Brain microvascular endothelial cell (primary cell): Measurements from ENCODE around the gene ROM1.

Source experiments
- DNase-seq: peaks from one replicate; pipeline ENCODE4 v3.0.0-alpha.2; 2020
- H3K27ac ChIP-seq: fragments of 250-450 bp; sonication (Bioruptor Pico); 2 replicates; pipeline ENCODE4 v1.5.1; 2020; ENCODE audit warnings: mild to moderate bottlenecking, moderate library complexity
- H3K27me3 ChIP-seq: fragments of 250-450 bp; sonication (Bioruptor Pico); replicated peaks from 2 replicates; pipeline ENCODE4 v1.5.1; 2020; ENCODE audit warnings: mild to moderate bottlenecking
- H3K36me3 ChIP-seq: fragments of 250-450 bp; sonication (Bioruptor Pico); replicated peaks from 2 replicates; pipeline ENCODE4 v1.5.1; 2020; ENCODE audit warnings: mild to moderate bottlenecking
- H3K4me3 ChIP-seq: 2 replicates; pipeline ENCODE4 v1.5.1; 2011; ENCODE audit warnings: low read depth, mild to moderate bottlenecking, control low read depth, low read length, moderate library complexity
- in situ Hi-C: cut with HindIII; loops from 2 replicates; pipeline ENCODE4 v1.10.0; 2017; ENCODE audit warnings: low sequenced_read_pairs, low pct_ligation_motif_present
- TF ChIP-seq, protein P1 (sequence below): IDR thresholded peaks from 2 replicates; pipeline ENCODE4 v1.5.1; 2011; ENCODE audit warnings: low read depth, mild to moderate bottlenecking, moderate library complexity, low read length, control low read depth, inconsistent platforms; ENCODE audit errors: missing control alignments

Gene ROM1

DNA sequence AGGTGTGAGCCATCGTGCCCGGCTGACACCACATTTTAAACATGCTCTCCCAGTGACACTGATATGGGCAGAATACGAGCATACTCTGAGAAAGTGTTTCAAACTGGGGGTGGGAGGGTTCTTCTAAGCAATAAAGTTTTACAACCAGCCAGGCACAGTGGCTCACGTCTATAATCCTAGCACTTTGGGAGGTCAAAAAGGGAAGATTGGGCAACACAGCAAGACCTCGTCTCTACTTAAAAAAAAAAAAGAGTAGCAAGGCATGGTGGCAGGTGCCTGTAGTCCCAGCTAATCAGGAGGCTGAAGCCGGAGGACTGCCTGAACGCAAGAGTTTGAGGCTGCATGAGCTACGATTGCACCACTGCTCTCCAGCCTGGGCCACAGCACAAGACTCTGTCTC, 31.2 kb downstream of the ROM1 start:
- no peak overlapping the region for H3K27ac ChIP-seq
- no peak overlapping the region for H3K4me3 ChIP-seq
- DNase-seq, result no peak
- H3K27me3 ChIP-seq, result no peaks in the 10 kb centered on the region
- peaks cover 40% of the 10 kb centered on the region for H3K36me3 ChIP-seq
- TF ChIP-seq, protein P1, sequence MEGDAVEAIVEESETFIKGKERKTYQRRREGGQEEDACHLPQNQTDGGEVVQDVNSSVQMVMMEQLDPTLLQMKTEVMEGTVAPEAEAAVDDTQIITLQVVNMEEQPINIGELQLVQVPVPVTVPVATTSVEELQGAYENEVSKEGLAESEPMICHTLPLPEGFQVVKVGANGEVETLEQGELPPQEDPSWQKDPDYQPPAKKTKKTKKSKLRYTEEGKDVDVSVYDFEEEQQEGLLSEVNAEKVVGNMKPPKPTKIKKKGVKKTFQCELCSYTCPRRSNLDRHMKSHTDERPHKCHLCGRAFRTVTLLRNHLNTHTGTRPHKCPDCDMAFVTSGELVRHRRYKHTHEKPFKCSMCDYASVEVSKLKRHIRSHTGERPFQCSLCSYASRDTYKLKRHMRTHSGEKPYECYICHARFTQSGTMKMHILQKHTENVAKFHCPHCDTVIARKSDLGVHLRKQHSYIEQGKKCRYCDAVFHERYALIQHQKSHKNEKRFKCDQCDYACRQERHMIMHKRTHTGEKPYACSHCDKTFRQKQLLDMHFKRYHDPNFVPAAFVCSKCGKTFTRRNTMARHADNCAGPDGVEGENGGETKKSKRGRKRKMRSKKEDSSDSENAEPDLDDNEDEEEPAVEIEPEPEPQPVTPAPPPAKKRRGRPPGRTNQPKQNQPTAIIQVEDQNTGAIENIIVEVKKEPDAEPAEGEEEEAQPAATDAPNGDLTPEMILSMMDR, result no peak
- in situ Hi-C loops, result no loop called here

DNA sequence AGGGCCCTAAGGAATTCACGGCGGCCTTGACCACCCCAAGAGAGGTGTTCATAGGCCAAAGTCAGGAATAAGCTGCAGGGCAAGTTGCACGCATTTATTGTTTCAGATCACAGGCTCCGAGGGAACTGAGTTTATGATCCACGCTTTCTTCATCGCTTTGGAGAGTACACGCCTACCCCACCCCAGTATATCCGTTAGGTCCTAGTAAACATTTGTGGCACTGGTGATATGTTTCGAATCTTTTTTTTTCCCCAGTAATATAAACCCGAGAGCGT, 32.6 kb downstream of the ROM1 start:
- Histone ChIP-seq H3K4me3 (peak overlapping the region; percentile 89), H3K27me3 (no peaks in the 10 kb centered on the region), H3K27ac (peak overlapping the region; percentile 91), H3K36me3 (peaks cover 39% of the 10 kb centered on the region)
- no peak for DNase-seq
- TF ChIP-seq, protein P1, result no peak
- in situ Hi-C loops, result no loop called here

DNA sequence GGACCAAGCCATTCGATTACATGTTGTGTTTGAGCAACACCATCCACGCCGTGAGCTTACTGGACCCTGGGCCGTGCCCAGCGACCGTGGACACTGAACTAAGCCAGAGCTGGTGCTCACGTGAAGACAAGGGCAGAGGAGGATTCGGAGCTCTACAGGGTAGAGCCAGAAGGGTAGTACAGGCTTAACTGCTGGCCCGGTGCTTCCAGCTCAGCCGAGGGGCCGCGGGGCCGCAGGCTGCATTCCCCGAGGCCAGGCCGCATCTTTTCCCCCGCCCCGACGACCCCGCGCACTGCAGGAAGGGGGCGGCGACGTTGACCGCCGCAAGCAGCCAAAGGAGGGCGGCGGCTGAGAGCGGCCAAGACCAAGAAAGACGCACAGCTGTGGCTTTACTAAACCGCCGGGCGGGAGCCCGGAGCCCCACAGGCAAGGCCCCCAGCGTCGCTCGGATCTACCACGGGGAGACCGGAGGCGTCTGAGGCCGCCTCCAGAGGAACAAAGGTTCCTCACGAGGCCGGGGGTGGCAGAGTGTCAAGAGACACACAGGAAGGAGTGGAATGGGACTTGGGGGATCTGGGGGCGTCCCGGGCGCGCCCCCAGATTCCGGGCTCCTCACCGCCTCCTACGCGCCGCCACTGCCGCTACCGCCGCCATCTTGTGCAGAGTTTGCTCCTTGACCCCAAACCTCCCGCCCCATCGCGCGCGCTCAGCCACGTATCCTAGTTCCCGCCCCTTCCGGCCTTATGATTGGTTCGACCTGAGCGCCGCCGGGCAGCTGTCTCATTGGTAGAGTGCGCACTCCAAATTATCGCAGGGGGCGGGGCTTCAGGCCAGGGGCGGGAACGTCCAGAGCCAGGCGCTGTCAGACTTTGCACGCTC, 33.1 kb downstream of the ROM1 start, which contains the start of gene GANAB:
Gene GANAB, minus strand, starts transcription at position 668 of the 879 bp plus-strand sequence. Its CDS starts 14 bp downstream, at position 654.
- Histone ChIP-seq H3K36me3 (peaks cover 39% of the 10 kb centered on the region), H3K4me3 (peak within 1 kb of the TSS; percentile 89), H3K27me3 (no peaks in the 10 kb centered on the region), H3K27ac (peak within 1 kb of the TSS; percentile 91)
- in situ Hi-C loops, result no loop called here
- peak; percentile 99 for DNase-seq
- TF ChIP-seq, protein P1, result no peak

DNA sequence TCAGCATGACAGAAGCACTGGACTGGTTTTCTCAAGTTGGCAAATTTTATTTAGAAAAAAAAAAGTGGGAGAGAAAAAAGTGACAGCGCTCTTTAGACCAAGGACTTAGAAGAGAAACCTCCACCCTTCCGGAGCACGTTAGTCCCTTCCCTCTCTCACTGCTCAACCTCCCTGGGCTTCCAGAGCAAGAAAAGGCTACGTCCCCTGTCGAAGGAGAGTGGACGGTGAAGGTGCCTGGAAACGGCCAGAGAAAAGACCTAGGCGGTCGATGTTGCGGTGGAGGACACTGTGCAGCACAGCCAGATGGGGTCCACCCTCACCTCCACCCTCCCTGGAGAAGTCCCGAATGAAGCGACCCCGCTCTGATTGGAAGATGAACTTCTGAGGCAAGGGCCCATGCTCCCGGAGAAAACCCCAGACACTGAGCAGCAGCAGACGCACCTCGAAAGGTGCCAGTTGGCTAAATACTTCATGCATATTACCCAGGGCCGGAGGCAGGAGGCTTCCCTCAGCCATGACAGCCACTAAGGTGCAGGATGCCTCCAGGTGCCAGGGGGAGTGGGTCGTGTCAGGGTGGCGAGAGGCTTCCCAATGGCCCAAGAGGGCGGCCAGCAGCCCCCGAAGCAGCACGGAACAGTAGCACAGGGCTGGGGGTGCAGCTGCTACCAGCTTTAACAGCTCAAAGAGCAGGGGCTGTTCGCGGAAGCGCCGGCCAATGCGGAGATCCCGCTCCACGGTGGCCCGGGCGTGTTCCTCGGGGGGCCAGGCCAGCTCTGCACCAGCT, 34.0 kb downstream of the ROM1 start:
- no peak for DNase-seq
- Histone ChIP-seq H3K27me3 (no peaks in the 10 kb centered on the region), H3K27ac (no peak overlapping the region), H3K36me3 (peaks cover 39% of the 10 kb centered on the region), H3K4me3 (no peak overlapping the region)
- TF ChIP-seq, protein P1, result no peak
- in situ Hi-C loops, result no loop called here

DNA sequence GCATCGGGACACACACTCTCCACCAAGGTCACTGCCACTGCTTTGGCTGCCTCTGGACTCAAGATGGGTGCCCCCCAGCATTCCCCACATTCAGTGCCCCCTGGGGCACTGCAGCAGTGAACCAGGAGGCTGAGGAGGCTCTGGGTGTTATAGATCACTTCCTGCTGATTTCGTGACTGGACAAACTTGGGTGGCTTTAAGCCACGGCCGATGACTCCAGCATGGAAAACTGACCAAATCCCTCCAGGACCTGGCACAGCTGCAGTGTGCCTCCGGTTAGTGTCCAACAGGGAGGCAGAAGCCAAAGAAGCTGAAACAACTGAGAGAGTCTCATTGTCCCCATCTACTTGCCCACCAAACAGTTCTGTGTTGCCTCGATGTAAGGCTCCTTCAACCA, 34.5 kb downstream of the ROM1 start:
- no peak overlapping the region for H3K27ac ChIP-seq
- in situ Hi-C loops, result no loop called here
- TF ChIP-seq, protein P1, result no peak

More for the DNA sequence above, 34.5 kb downstream of the ROM1 start:
- Histone ChIP-seq H3K4me3 (no peak overlapping the region), H3K27me3 (no peaks in the 10 kb centered on the region), H3K36me3 (peaks cover 38% of the 10 kb centered on the region)
- DNase-seq, result no peak
